Activated CD8-positive, alpha-beta memory T cell treated with anti-CD3 and anti-CD28 coated beads, Interleukin-2, amount 50 U/mL, for 4 hours (primary cell): ENCODE results near the gene TMEM25.
"Not testable (repeated sequence)": the region's sequence is repeated elsewhere in the genome, so short reads cannot be mapped to it uniquely, and the experiment has no call there.

Source experiments
- DNase-seq: peaks from one replicate; pipeline ENCODE4 v3.0.0-alpha.2; 2020

Gene TMEM25

GRCh38 chr11:118532852-118533768 is 2.1 kb downstream of the TMEM25 start:
- no peak for DNase-seq

- DNase-seq, result no peak
Measured at GRCh38 chr11:118533769-118534729, 3.1 kb downstream of the TMEM25 start.

DNA sequence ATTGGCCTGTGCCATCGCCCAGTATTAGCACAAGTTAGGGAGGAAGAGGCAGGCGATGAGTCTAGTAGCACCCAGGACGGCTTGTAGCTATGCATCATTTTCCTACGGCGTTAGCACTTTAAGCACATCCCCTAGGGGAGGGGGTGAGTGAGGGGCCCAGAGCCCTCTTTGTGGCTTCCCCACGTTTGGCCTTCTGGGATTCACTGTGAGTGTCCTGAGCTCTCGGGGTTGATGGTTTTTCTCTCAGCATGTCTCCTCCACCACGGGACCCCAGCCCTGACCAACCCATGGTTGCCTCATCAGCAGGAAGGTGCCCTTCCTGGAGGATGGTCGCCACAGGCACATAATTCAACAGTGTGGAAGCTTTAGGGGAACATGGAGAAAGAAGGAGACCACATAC is 4.3 kb downstream of the TMEM25 start:
- DNase-seq, result no peak

DNA sequence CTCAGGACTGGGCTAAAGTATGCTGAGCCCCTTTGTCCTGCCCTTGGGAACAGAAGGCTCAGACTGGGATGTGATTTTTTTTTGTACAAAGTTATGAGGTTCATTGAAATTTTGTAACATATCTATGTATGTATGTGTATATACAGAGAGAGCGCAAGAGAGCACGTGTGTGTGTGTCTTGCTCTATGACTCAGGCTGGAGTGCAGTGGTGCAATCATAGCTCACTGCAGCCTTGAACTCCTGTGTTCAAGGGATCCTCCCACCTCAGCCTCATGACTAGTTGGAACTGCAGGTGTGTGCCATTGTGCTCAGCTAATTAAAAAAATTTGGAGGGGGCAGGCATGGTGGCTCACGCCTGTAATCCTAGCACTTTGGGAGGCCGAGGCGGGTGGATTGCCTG is 5.7 kb downstream of the TMEM25 start:
- no peak for DNase-seq

GRCh38 chr11:118537409-118537980 is 6.5 kb downstream of the TMEM25 start:
- DNase-seq, result no peak

- DNase-seq, result no peak
Measured at GRCh38 chr11:118544010-118544646, 13.1 kb downstream of the TMEM25 start.

DNA sequence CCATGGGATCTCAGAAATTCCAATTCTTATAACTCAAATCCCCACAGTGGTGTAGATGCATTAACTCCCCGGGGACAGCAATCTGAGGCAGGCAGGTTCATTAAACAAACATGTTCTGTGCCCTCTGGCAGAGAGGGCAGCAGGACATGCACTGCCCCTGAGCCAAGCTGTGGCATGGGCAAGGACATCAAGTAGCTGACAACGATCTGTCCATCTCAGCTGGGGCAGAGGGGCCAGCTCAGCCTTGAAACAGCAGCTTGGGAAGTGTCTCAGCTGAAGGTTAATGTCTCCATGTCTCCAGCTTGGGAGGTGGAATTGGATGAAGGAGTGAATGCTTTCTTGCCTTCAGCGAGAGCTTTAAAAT is 13.6 kb downstream of the TMEM25 start:
- no peak for DNase-seq

- DNase-seq, result no peak
Measured at GRCh38 chr11:118545533-118545932, 14.5 kb downstream of the TMEM25 start.

GRCh38 chr11:118547132-118547531 is 16.1 kb downstream of the TMEM25 start:
- no peak for DNase-seq

- DNase-seq, result no peak
Measured at GRCh38 chr11:118552341-118552740, 21.3 kb downstream of the TMEM25 start.

- no peak for DNase-seq
Measured at GRCh38 chr11:118560806-118561205, 29.8 kb downstream of the TMEM25 start.

GRCh38 chr11:118565051-118565450 is 34.1 kb downstream of the TMEM25 start:
- DNase-seq, result no peak

GRCh38 chr11:118569670-118570069 is 38.7 kb downstream of the TMEM25 start:
- no peak for DNase-seq

GRCh38 chr11:118570787-118571186 is 39.8 kb downstream of the TMEM25 start:
- no peak for DNase-seq

- not testable (repeated sequence) for DNase-seq
Measured at GRCh38 chr11:118571701-118572060, 40.7 kb downstream of the TMEM25 start.

GRCh38 chr11:118572061-118572980 is 41.3 kb downstream of the TMEM25 start, which contains the start of gene ARCN1:
ARCN1 (plus strand) TSS chr11:118572409; CDS start chr11:118572548, 139 bp downstream.
- peak; percentile 72 for DNase-seq

GRCh38 chr11:118572981-118573550 is 42.1 kb downstream of the TMEM25 start:
- DNase-seq, result peak; percentile 17

- no peak for DNase-seq
Measured at GRCh38 chr11:118574636-118575035, 43.6 kb downstream of the TMEM25 start.

DNA sequence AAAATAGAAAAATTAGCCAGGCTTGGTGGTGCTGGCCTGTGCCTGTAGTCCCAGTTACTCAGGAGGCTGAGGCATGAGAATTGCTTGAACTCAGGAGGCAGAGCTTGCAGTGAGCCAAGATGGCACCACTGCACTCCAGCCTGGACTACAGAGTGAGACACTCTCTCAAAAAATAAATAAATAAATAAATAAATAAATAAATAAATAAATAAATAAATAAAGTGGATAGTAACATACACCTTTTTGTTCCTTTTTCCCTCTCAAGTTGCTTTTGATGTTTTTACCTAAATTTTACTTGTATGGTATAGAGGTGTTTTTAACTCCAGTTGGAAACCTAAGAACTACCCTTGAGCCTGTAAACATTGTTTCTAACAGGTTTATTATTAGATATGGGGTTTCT is 47.0 kb downstream of the TMEM25 start:
- DNase-seq, result not testable (repeated sequence)

DNA sequence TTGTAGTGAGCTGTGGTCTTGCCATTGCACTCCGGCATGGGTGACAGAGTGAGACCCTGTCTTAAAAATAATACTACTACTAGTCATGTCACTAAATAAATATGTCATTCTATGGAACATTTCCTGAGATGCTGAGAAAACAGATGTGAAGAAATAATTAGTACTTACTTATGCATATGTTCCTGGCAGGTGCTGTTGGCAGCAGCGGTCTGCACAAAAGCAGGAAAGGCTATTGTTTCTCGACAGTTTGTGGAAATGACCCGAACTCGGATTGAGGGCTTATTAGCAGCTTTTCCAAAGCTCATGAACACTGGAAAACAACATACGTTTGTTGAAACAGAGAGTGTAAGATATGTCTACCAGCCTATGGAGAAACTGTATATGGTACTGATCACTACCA is 50.1 kb downstream of the TMEM25 start:
- DNase-seq, result no peak
